H7 (cell line): Measurements from ENCODE around the gene OR10J4. TPM values are rescaled to one million over a fixed set of nuclear protein-coding genes. Genes with fewer than 3 reads are reported as not detected.

Experiments
- DNase-seq: peaks from one replicate; pipeline ENCODE4 v3.0.0; 2012
- H3K27me3 ChIP-seq: 2 replicates; pipeline ENCODE4 v1.6.0; 2011; ENCODE audit warnings: mild to moderate bottlenecking, low read length; ENCODE audit not compliant: control insufficient read depth, insufficient read depth
- H3K36me3 ChIP-seq: replicated peaks from 2 replicates; pipeline ENCODE4 v1.5.1; 2011; ENCODE audit warnings: low read length; ENCODE audit not compliant: control insufficient read depth, insufficient read depth
- H3K4me3 ChIP-seq: 2 replicates; pipeline ENCODE4 v1.5.1; 2011; ENCODE audit warnings: low read depth, mild to moderate bottlenecking, control low read depth, low read length, moderate library complexity; ENCODE audit not compliant: insufficient read depth
- total RNA-seq: library from RNA; depleted of rRNA; stranded (reverse); fragments of >200 nt; shearing (Covaris generic); gene quantifications from 2 replicates; pipeline ENCODE4 v1.2.3, GENCODE V29; 2014; rRNA removed

OR10J4 gene
- total RNA-seq, 1 experiment from 2014 or later: not detected

GRCh38 chr1:159459551-159459950, 27.5 kb downstream of the OR10J4 start:
- H3K4me3 ChIP-seq: no peak overlapping the region
- no peak for DNase-seq
- no peaks in the 10 kb centered on the region for H3K27me3 ChIP-seq
- no peaks in the 10 kb centered on the region for H3K36me3 ChIP-seq

DNA sequence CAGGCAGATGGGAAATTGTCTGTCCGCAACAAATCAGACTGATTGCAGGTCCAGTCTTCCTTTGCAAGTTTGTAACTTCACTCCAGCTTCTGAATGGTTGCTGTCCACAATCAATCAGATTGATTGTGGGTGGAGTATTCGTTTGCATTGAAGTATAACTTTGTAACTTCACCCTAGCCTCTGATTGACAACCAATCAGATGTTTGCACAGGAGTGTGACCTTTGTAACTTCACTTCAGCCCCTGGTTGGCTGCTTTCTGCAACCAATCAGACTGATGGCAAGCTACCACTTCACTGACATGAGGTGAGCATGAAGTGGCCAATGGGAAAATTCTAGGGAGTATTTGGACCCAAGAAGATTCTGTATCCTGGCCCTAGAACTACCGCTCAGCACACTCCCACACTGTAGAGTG, 33.2 kb downstream of the OR10J4 start:
- H3K4me3 ChIP-seq: no peak overlapping the region
- no peak for DNase-seq
- H3K36me3 ChIP-seq: no peaks in the 10 kb centered on the region
- no peaks in the 10 kb centered on the region for H3K27me3 ChIP-seq

DNA sequence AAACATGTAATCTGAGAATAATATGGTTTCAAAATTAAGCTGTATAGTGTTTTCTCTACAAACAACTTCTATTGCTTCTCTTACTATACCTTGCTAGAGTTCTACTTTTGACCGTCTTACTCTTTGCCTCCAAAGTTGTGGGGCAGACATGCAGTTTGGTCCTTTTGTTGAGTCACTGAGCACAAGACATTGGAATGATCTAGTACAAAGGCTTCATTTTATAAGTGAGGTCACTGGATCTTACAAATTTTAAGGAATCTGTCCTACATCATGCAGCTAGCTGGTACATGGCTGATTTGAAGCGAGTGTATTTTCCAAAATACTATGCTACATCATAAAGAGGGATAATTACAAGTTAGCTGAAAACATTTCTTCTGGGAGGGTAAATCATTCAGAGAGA, 36.3 kb downstream of the OR10J4 start:
- Histone ChIP-seq H3K4me3 (no peak overlapping the region), H3K36me3 (no peaks in the 10 kb centered on the region), H3K27me3 (no peaks in the 10 kb centered on the region)
- no peak for DNase-seq

GRCh38 chr1:159469921-159470533, 38.0 kb downstream of the OR10J4 start:
- peak; percentile 9 for DNase-seq
- Histone ChIP-seq H3K27me3 (no peaks in the 10 kb centered on the region), H3K4me3 (no peak overlapping the region), H3K36me3 (no peaks in the 10 kb centered on the region)

DNA sequence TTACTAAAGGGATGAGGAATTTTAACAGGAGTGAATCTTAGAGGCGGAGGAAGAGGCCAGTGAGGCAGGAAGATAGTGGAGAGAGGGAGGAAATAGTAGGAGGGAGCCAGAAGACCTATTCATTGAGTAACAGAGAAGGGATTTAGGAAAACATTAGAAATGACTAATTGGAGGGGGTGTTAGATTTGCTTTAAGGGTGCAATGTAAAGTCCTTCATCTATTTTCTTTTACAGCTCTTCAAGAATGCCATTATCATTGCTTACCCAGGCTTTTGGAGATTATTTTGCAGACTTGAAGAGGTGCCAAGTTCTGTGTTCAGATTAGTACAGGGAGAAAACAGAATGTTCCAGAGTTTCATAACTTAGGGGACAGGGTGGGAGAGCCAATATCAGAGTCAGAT, 41.3 kb downstream of the OR10J4 start:
- H3K27me3 ChIP-seq: no peaks in the 10 kb centered on the region
- DNase-seq: no peak
- no peaks in the 10 kb centered on the region for H3K36me3 ChIP-seq
- H3K4me3 ChIP-seq: no peak overlapping the region

DNA sequence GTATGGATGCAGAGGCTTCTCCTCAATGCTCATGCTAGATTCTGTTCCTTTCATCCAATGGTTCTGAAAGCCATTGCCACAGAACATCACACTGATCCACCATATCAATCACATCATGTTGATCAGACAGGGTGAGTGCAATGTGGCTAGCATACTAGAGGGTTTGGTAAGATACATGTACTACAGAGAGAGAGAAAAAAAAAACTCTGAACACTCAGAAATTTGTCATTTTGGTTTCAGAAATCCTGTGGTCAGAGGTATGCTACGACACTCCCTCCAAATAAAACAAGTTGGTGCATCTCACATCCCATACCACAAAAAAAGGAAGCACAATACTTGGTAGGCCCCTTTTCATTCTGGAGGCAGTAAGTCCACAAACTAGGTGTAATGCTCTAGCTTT, 42.9 kb downstream of the OR10J4 start:
- no peak for DNase-seq
- H3K4me3 ChIP-seq: no peak overlapping the region
- no peaks in the 10 kb centered on the region for H3K27me3 ChIP-seq
- H3K36me3 ChIP-seq: no peaks in the 10 kb centered on the region

Other genes starting within 250 kb of the OR10J4 start
- 0.22 TPM in 1 of 2 replicates, not detected in the other for gene ACKR1, start 227.3 kb upstream of the OR10J4 start, total RNA-seq
- not detected in 2 replicates for gene FCER1A, start 129.9 kb upstream of the OR10J4 start, total RNA-seq
- not detected in 2 replicates for gene OR10J1, start 7.5 kb downstream of the OR10J4 start, total RNA-seq
- gene OR10J5, start 103.8 kb downstream of the OR10J4 start, total RNA-seq: not detected in 2 replicates
- not detected in 2 replicates for gene APCS, start 155.6 kb downstream of the OR10J4 start, total RNA-seq